GM18907 (cell line): ENCODE data around the gene SHKBP1.

Experiments used
- ATAC-seq: cut with Tn5 transposase; IDR thresholded peaks from one replicate; pipeline ENCODE4 v1.9.1; 2021; ENCODE audit warnings: mild to moderate bottlenecking, moderate library complexity; ENCODE audit not compliant: unreplicated experiment

Gene SHKBP1

DNA sequence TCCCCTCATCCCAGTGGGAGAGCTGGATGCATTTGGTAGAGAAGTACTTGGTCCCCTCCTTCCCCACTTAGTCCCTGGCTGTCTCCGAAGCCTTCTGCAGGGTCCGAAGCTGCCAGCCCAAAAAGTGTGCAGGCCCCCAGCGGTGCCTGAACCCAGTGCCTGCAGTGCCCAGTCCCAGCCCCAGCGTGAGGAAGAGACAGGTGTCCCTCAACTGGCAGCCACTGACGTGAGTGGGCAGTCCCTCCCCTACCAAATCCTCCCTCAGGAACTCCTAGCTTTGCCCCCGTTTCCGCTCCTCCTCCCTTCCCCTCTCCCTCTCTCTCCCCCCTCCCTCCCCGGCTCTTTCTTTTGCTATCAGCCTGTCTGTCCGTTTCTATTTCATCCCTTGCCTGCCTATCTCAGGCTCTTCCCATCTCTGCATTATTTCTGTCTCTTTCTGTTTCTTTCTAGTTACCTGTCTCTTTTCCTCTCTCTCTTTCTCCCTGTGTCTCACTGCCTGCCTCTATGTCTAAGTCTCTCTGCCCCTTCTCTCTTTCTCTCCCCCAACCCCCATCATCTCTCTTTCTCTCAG lies 22.7 kb downstream of the SHKBP1 start:
- ATAC-seq, result no peak

DNA sequence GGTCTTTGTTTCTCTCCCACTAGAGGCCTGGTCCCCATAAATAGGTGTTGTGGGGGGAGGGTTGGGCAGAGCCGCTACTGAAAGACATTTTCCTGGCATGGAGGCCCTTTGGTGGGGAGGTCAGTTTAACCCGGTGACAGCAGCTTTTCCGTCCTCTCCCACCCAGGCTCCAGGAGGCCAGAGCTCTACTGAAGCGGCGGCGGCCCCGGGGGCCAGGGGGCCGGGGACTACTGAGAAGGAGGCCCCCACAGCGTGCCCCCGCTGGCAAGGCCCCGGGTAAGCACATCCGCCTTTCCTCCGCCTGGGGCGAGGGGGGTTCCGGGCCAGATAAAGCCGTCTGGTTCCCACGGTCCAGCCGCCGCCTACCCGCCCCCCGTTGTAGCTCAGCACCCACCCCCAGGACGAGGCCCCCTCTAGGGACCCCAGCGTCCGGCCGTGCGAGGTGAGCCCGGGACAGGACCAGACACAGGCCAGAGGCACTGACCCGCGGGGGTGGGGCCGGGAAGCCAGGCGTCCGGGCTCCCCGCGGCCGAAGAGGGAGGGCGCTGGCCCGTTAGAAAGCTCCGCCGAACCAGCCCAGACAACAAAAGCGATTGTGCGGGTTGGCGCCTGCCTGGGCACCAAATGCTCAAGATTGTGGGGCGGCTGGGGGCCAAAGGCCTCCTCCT lies 23.4 kb downstream of the SHKBP1 start:
- ATAC-seq, result no peak

DNA sequence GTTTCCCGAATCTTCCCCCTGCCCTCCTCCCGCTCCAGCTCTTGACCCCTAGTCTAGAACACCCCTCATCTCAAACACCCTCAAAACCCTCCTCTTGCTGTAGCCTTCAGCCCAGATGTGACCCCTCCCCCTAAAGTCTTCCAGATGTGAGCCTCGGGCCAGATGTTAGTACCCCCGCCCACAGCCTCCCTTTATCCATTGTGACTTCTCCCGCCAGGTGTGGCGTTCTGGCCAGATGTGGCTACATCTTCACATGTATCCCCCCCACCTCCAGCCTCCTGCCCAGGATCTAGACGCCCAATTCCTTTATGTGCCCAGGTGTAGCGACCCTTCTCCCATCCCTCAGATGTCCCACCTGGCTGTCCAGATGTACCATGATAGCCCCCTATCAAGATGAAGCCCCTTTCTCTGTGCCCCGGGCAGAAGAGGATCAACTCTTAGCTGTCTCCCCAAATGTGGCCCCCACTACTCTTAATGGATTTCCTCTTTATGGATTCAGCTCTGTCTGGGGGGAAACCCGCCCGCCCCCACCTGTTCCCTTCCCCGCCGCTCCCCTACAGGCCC lies 24.0 kb downstream of the SHKBP1 start:
- no peak for ATAC-seq

DNA sequence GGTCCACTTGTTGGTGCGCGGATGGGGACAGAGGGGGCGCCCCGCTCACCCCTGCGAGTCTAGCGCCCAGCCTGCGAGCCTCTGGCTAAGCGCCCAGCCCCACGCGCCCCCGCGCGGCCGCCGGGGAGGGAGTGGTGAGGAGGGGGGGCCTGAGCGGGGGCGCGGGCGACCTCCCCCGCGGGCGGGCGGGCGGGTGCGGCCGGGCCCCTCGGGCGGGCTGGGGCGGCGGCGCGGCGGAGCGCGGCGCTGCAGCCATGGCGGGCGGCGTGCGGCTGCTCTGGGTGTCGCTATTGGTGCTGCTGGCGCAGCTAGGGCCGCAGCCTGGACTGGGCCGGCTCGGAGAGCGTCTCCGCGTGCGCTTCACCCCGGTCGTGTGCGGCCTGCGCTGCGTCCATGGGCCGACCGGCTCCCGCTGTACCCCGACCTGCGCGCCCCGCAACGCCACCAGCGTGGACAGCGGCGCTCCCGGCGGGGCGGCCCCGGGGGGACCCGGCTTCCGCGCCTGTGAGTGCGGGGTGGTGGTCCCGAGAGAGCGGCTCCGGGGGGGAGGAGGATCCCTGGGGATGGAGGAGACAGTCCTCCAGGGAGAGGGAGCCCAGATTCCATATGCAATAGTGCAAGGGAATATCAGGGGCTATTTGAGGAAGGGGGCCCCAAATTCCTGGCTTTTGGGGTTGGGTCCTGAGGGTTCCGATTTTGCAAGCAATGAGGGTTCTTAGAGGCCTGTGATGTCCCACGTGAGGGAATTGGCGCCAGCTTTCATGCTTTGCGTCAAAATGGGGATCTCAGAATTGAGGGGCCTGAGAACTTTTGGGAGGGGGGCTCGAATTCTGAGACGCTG lies 24.7 kb downstream of the SHKBP1 start, which contains the start of gene LTBP4:
Gene LTBP4 (plus strand): TSS at position 236 of the 841 bp plus-strand sequence. CDS start 19 bp downstream, at position 255.
- ATAC-seq, result no peak

- ATAC-seq, result no peak
Observed at GRCh38 chr19:40603071-40603388, 26.4 kb downstream of the SHKBP1 start.

GRCh38 chr19:40603389-40604170 lies 26.9 kb downstream of the SHKBP1 start:
- ATAC-seq, result peak; percentile 82

DNA sequence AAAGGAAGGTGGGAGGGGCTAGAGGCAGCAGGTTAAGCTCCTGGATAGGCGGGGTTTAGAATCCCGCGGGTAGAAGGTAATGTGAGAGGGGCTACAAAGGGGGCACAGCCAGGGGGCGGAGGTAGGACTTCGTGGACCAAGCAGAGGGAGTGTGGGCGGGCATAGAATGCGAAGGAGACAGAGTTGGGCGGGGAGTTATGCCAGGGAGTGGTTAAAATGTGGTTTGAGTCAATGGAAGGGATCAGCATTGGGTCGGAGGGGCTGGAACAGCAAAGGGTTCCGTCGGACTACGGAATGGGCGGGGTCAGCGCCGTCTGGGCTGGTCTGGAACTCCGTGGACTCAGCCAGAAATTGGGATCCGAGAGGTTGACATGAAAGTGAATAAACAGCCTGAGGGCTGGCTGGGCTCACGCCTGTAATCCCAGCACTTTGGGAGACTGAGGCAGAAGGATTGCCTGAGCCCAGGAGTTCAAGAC lies 27.5 kb downstream of the SHKBP1 start:
- ATAC-seq, result no peak

DNA sequence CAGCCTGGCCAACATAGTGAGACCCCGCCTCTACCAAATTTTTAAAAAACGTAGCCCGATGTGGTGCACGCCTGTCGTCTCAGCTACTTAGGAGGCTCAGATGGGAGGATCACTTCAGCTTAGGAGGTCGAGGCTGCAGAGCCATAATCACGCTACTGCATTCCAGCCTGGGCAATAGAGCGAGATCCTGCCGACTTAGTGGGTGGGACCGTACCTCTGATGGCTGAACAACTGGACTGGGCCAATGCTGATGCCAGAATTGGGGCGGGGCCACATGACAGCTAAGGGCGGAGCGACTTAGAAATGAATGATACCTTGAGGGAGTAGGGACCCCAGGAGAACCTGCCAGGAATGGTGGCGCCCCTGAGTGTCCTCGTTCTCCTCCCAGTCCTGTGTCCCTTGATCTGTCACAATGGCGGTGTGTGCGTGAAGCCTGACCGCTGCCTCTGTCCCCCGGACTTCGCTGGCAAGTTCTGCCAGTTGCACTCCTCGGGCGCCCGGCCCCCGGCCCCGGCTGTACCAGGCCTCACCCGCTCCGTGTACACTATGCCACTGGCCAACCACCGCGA lies 28.1 kb downstream of the SHKBP1 start:
- no peak for ATAC-seq

- ATAC-seq, result peak; percentile 29
Observed at GRCh38 chr19:40605216-40605971, 28.7 kb downstream of the SHKBP1 start.

DNA sequence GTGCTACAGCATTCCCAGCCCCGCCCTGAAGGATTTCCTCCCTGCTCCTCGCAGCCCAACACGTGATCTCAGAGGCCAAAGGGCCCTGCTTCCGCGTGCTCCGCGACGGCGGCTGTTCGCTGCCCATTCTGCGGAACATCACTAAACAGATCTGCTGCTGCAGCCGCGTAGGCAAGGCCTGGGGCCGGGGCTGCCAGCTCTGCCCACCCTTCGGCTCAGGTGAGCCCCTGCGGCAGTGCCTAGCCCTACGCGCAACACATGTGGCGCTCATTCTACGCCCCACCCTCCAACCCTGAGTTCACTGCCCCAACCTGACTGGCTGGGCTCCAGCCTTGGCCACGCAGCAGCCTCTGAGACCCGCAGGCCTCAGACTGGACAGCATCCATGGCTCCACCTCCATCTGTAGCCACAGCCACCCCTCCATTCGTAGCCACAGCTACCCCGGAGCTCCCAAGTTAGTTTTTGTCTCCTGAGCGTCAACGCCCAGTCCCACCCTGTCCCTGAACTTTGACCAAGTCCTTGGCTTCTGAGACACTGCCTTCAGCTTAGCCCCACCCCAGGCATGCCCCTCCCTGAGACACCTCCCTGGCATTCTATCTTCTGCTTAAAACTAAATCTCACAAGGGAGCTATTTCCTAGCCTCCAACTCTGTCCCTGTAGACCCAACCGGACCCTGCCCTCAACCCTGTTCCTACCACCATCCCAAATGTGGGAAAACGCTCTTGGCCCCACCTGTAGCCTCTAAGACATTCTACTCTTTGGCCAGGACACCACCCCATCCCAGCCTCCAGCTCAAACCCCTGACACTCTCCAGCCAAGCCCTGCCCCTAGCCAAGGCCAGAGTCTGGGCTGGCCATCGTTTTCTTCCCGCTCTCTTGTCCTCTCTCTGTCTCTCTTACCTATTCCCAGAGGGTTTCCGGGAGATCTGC lies 30.9 kb downstream of the SHKBP1 start:
- ATAC-seq, result no peak

- no peak for ATAC-seq
Observed at GRCh38 chr19:40608240-40608621, 31.6 kb downstream of the SHKBP1 start.

- no peak for ATAC-seq
Observed at GRCh38 chr19:40608957-40609356, 32.3 kb downstream of the SHKBP1 start.

GRCh38 chr19:40609561-40610395 lies 33.1 kb downstream of the SHKBP1 start:
- peak; percentile 47 for ATAC-seq

GRCh38 chr19:40610396-40611064 lies 33.9 kb downstream of the SHKBP1 start:
- ATAC-seq, result peak; percentile 5

GRCh38 chr19:40611096-40611495 lies 34.4 kb downstream of the SHKBP1 start:
- ATAC-seq, result no peak

DNA sequence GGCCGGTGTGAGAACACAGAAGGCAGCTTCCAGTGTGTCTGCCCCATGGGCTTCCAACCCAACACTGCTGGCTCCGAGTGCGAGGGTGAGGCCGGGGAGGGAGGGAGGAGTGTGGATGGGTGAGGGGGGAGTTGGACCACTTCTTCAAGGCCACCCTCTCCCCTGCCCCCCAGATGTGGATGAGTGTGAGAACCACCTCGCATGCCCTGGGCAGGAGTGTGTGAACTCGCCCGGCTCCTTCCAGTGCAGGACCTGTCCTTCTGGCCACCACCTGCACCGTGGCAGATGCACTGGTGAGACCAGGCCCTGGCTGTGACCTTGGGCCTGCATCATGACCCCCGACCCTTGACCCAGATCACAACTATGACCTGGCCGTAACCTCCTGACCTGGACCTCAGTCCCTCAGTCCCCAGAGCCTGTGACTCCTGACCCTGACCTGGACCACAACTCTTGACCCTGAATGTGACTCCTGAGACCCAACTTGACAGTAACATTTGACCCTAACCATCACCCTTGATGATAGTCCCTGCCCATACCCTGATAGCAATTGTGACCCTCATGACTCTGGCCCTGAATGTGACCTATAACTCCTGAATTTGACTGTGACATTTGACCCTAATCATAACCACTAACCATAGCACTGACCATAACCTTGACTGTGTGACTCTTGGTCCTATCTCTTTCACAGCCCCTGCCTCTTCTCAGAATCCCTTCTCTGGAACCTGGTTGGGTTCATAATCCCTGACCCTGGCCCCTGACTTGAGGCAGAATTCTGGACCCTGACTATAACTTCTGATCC lies 35.4 kb downstream of the SHKBP1 start:
- ATAC-seq, result no peak
